K562 treated with DMSO at 1 percent for 4 hours (cell line): ENCODE measurements around the gene ATP6V1D. TPM values are rescaled to one million over a fixed set of nuclear protein-coding genes. Genes with fewer than 3 reads are reported as not detected.

Source experiments
- total RNA-seq: library from RNA; unstranded; fragments of 300-600 nt; gene quantifications from 2 replicates; pipeline ENCODE4 v1.2.3, GENCODE V29; 2022; ENCODE audit not compliant: insufficient read depth

Gene ATP6V1D
- total RNA-seq, result 37.8 and 44.4 TPM in 2 replicates

DNA sequence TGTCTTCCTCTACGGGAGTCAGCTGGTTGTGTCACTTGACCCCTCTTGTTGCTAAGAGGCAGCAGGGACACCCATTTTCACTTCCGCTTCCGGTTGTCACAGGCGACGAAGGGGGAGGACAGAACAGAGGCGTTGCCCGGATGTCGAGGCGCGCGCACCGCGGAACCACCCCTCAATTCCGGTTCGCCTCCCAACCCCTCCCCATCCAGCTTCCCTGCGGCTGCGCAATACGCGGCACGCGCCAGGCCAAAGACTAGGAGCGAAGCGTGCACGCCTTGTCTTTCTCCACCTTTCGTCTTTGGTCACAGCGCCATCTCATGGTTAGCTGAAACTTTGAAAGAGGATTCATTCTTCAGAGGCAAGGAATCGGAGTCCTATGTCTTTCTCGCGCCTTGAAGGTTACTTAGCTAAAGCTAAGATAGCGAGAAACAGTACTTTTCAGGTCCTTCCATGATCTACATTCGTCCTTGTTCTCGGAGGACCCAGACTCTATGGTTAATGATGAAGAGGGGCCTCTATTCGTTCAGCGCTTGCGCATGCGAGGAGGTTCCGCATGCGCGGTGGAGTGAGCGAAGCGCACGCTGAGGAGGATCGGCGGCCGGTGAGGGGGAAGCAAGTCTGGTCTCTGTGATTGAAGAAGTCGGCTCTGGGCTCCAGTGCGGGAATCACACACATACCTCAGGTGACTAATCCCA is at the start of gene ATP6V1D, which contains the start of gene EIF2S1:
ATP6V1D (minus strand) TSS at position 30 of the 695 bp plus-strand sequence. CDS start 106 bp downstream, outside the sequence.
EIF2S1 (plus strand) TSS at position 554 of the 695 bp plus-strand sequence. CDS start 4,440 bp downstream, outside the sequence.

Other genes with a start within 250 kb of the ATP6V1D start
- gene GARIN2, start 170.4 kb downstream of the ATP6V1D start, total RNA-seq, result not detected in 2 replicates
- gene PALS1, start 118.4 kb downstream of the ATP6V1D start, total RNA-seq, result 7.8 and 8.7 TPM in 2 replicates
- 59.5 and 79.1 TPM in 2 replicates for gene EIF2S1, start 524 bp upstream of the ATP6V1D start, total RNA-seq
- gene PLEK2, start 52.4 kb upstream of the ATP6V1D start, total RNA-seq, result not detected in 2 replicates
- not detected in 2 replicates for gene TMEM229B, start 128.9 kb upstream of the ATP6V1D start, total RNA-seq
- 1.5 and 2.2 TPM in 2 replicates for gene PLEKHH1, start 173.5 kb upstream of the ATP6V1D start, total RNA-seq
- 26.7 and 44.4 TPM in 2 replicates for gene PIGH, start 240.5 kb upstream of the ATP6V1D start, total RNA-seq